ENCODE results near the gene GRHL3. TPM values are rescaled to one million over a fixed set of nuclear protein-coding genes. Genes with fewer than 3 reads are reported as not detected.

Gene GRHL3
- polyA plus RNA-seq, 3 donors = 0.03 TPM; not detected in 2

GRCh38 chr1:24308365-24309015 lies 10.7 kb upstream of the GRHL3 start:
- Mint-ChIP-seq H3K4me3 (no peak overlapping the region), H3K27me3 (ENCODE audit: low read depth in 3 of 3) (peaks cover 4 to 9% (median 5%) of the 10 kb centered on the region in 3 donors), H3K9me3 (no peaks in the 10 kb centered on the region), H3K36me3 (no peaks in the 10 kb centered on the region), H3K4me1 (no peaks in the 10 kb centered on the region), H3K27ac (no peak overlapping the region)
- H3K27ac ChIP-seq (ENCODE audit: low read depth in 1 of 2, low read length in 2 of 2) = no peak overlapping the region
- no peak overlapping the region for H2AFZ ChIP-seq (ENCODE audit: insufficient read depth, low read depth, low read length, poor library complexity, severe bottlenecking)
- H3K4me1 ChIP-seq (ENCODE audit: control insufficient read depth in 1 of 2, insufficient read depth in 2 of 2, low read length in 2 of 2) = no peaks in the 10 kb centered on the region
- H3K4me3 ChIP-seq (replicated peaks in 1 of 3; ENCODE audit: low read depth in 2 of 3, low read length in 3 of 3) = no peak overlapping the region
- WGBS (ENCODE audit: insufficient coverage) = no CpG with 5 or more reads among the region's 7 CpGs
- no peak for TF ChIP-seq CTCF (IDR thresholded peaks at IDR 0.05)
- intact Hi-C loops (cut with micrococcal nuclease) = no loop called here
- no peaks in the 10 kb centered on the region for H3K36me3 ChIP-seq (replicated peaks in 1 of 2; ENCODE audit: control insufficient read depth in 1 of 2, insufficient read depth in 2 of 2, low read length in 2 of 2)
- H3K9ac ChIP-seq (ENCODE audit: insufficient read depth, low read length, poor library complexity, severe bottlenecking) = no peak overlapping the region
- peaks cover 0 to 2% of the 10 kb centered on the region in 2 donors for H3K27me3 ChIP-seq (ENCODE audit: control insufficient read depth in 2 of 2, insufficient read depth in 2 of 2, low read length in 2 of 2)
- no peaks in the 10 kb centered on the region for H4K20me1 ChIP-seq (ENCODE audit: insufficient read depth, low read length)
- no peaks in the 10 kb centered on the region for H3K79me2 ChIP-seq (ENCODE audit: insufficient read depth, low read length)
- no peak overlapping the region for H3K4me2 ChIP-seq (replicated peaks; ENCODE audit: extremely low read depth, low read length, poor library complexity, severe bottlenecking)
- DNase-seq = no peak
- no peaks in the 10 kb centered on the region for H3K9me3 ChIP-seq (replicated peaks in 1 of 2; ENCODE audit: control insufficient read depth in 1 of 2, insufficient read depth in 1 of 2, low read length in 2 of 2)

GRCh38 chr1:24309762-24310485 lies 9.2 kb upstream of the GRHL3 start:
- H3K4me1 ChIP-seq (ENCODE audit: control insufficient read depth in 1 of 2, insufficient read depth in 2 of 2, low read length in 2 of 2) = no peaks in the 10 kb centered on the region
- H3K4me2 ChIP-seq (replicated peaks; ENCODE audit: extremely low read depth, low read length, poor library complexity, severe bottlenecking) = no peak overlapping the region
- no peaks in the 10 kb centered on the region for H3K27me3 ChIP-seq (ENCODE audit: control insufficient read depth in 2 of 2, insufficient read depth in 2 of 2, low read length in 2 of 2)
- no peaks in the 10 kb centered on the region for H3K36me3 Mint-ChIP-seq
- no peak overlapping the region for H3K27ac ChIP-seq (ENCODE audit: low read depth in 1 of 2, low read length in 2 of 2)
- no peaks in the 10 kb centered on the region for H4K20me1 ChIP-seq (ENCODE audit: insufficient read depth, low read length)
- H3K79me2 ChIP-seq (ENCODE audit: insufficient read depth, low read length) = no peaks in the 10 kb centered on the region
- no peaks in the 10 kb centered on the region for H3K9me3 Mint-ChIP-seq
- intact Hi-C loops (cut with micrococcal nuclease) = no loop called here
- no peak for DNase-seq
- H3K4me3 Mint-ChIP-seq = no peak overlapping the region
- no peaks in the 10 kb centered on the region for H3K9me3 ChIP-seq (replicated peaks in 1 of 2; ENCODE audit: control insufficient read depth in 1 of 2, insufficient read depth in 1 of 2, low read length in 2 of 2)
- no peak overlapping the region for H3K4me3 ChIP-seq (replicated peaks in 1 of 3; ENCODE audit: low read depth in 2 of 3, low read length in 3 of 3)
- no peak overlapping the region for H2AFZ ChIP-seq (ENCODE audit: insufficient read depth, low read depth, low read length, poor library complexity, severe bottlenecking)
- no peaks in the 10 kb centered on the region for H3K36me3 ChIP-seq (replicated peaks in 1 of 2; ENCODE audit: control insufficient read depth in 1 of 2, insufficient read depth in 2 of 2, low read length in 2 of 2)
- H3K27me3 Mint-ChIP-seq (ENCODE audit: low read depth in 3 of 3) = peaks cover 3 to 5% (median 4%) of the 10 kb centered on the region in 3 donors
- 80% methylated on average over 1 of the region's 4 CpGs for WGBS (ENCODE audit: insufficient coverage)
- no peak overlapping the region for H3K27ac Mint-ChIP-seq
- TF ChIP-seq CTCF (IDR thresholded peaks at IDR 0.05) = no peak
- H3K4me1 Mint-ChIP-seq = no peaks in the 10 kb centered on the region
- no peak overlapping the region for H3K9ac ChIP-seq (ENCODE audit: insufficient read depth, low read length, poor library complexity, severe bottlenecking)
